PC-9 (cell line): ENCODE measurements around the gene KDM4C. TPM values are rescaled to one million over a fixed set of nuclear protein-coding genes. Genes with fewer than 3 reads are reported as not detected.
"Not testable (repeated sequence)": the region's sequence is repeated elsewhere in the genome, so short reads cannot be mapped to it uniquely, and the experiment has no call there.

ENCODE experiments used
- BruUV-seq: library from RNA; stranded (reverse); fragments of 400-500 nt; replicated peaks from 2 replicates; lab custom pipeline; 2021; lab: Mats Ljungman, UMichigan
- CTCF ChIA-PET: fragments of 300-600 bp; sonication (Branson Sonifier 250); formaldehyde crosslinking; loops from one replicate; lab custom pipeline; 2022; ENCODE audit warnings: antibody characterized with exemption; lab: Charles Lee
- POLR2A ChIA-PET: fragments of 300-600 bp; sonication (Branson Sonifier 250); formaldehyde crosslinking; loops from one replicate; lab custom pipeline; 2022; ENCODE audit warnings: antibody characterized with exemption; ENCODE audit not compliant: unreplicated experiment; lab: Charles Lee
- DNase-seq, 2 experiments: peaks; one replicate each; pipeline versions ENCODE4 v3.0.0 to v3.0.0-alpha.2; 2015 to 2022; ENCODE audit warnings: mixed read lengths in 1 of 2
- H2AFZ ChIP-seq: fragments of 200-600 bp; sonication (generic); 2 replicates; pipeline ENCODE4 v1.8.1; 2017; ENCODE audit warnings: antibody characterized with exemption
- H3F3A ChIP-seq: fragments of 200-600 bp; sonication (generic); 2 replicates; pipeline ENCODE4 v1.8.1; 2017; ENCODE audit warnings: antibody characterized with exemption, mild to moderate bottlenecking, low read depth; ENCODE audit not compliant: insufficient read depth
- H3K27ac ChIP-seq: fragments of 200-600 bp; sonication (generic); 2 replicates; pipeline ENCODE4 v1.6.1; 2016; ENCODE audit warnings: mixed run types
- H3K27me3 ChIP-seq: fragments of 200-600 bp; sonication (generic); 2 replicates; pipeline ENCODE4 v1.6.1; 2016; ENCODE audit warnings: low read depth, mixed run types; ENCODE audit not compliant: insufficient read depth
- H3K36me3 ChIP-seq: fragments of 200-600 bp; sonication (generic); 2 replicates; pipeline ENCODE4 v1.6.1; 2016; ENCODE audit warnings: low read depth, mixed run types
- H3K4me1 ChIP-seq: fragments of 200-600 bp; sonication (generic); replicated peaks from 2 replicates; pipeline ENCODE4 v1.6.1; 2016; ENCODE audit warnings: mixed run types; ENCODE audit not compliant: insufficient read depth
- H3K4me2 ChIP-seq: fragments of 200-600 bp; sonication (generic); 2 replicates; pipeline ENCODE4 v1.6.1; 2017; ENCODE audit warnings: mixed run types
- H3K4me3 ChIP-seq: fragments of 200-600 bp; sonication (generic); 2 replicates; pipeline ENCODE4 v1.6.1; 2016; ENCODE audit warnings: mixed run types
- H3K79me2 ChIP-seq: fragments of 200-600 bp; sonication (generic); 2 replicates; pipeline ENCODE4 v1.6.1; 2017; ENCODE audit warnings: low read depth, mixed run types
- H3K9me2 ChIP-seq: fragments of 200-600 bp; sonication (generic); 2 replicates; pipeline ENCODE4 v1.8.1; 2017; ENCODE audit warnings: mild to moderate bottlenecking; ENCODE audit not compliant: insufficient read depth
- H3K9me3 ChIP-seq: fragments of 200-600 bp; sonication (generic); 2 replicates; pipeline ENCODE4 v1.8.1; 2016; ENCODE audit warnings: low read depth; ENCODE audit not compliant: insufficient read depth
- H4K20me1 ChIP-seq: fragments of 200-600 bp; sonication (generic); 2 replicates; pipeline ENCODE4 v1.8.1; 2017; ENCODE audit not compliant: insufficient read depth
- CTCF ChIP-seq: fragments of 200-600 bp; sonication (generic); conservative IDR thresholded peaks from 2 replicates; pipeline ENCODE4 v1.6.1; 2017; ENCODE audit warnings: mixed run types, antibody characterized with exemption, mild to moderate bottlenecking, moderate library complexity
- EZH2 ChIP-seq: fragments of 200-600 bp; sonication (generic); IDR thresholded peaks from 2 replicates; pipeline ENCODE4 v1.8.0; 2017; ENCODE audit warnings: antibody characterized with exemption, low read depth
- intact Hi-C: fragments of 100-400 bp; cut with micrococcal nuclease; formaldehyde crosslinking; loops from one replicate; pipeline ENCODE4 v1.10.0; 2022; ENCODE audit not compliant: unreplicated experiment
- total RNA-seq: library from RNA; stranded (reverse); gene quantifications from 2 replicates; pipeline ENCODE4 v1.2.3, GENCODE V29; 2021

The KDM4C gene
- total RNA-seq, 1 experiment from 2014 or later, result 12.9 TPM

GRCh38 chr9:6712041-6712440 is 45.7 kb upstream of the KDM4C start:
- Histone ChIP-seq H3K4me3 (no peak overlapping the region), H2AFZ (no peak overlapping the region), H3K79me2 (no peaks in the 10 kb centered on the region), H3K27me3 (no peaks in the 10 kb centered on the region), H3F3A (peaks cover 5% of the 10 kb centered on the region; the same call in 1 of the 2 replicates), H3K9me2 (no peaks in the 10 kb centered on the region), H3K4me1 (no peaks in the 10 kb centered on the region), H3K27ac (no peak overlapping the region), H4K20me1 (no peaks in the 10 kb centered on the region), H3K36me3 (no peaks in the 10 kb centered on the region), H3K4me2 (no peak overlapping the region), H3K9me3 (no peaks in the 10 kb centered on the region)
- no peak for DNase-seq
- POLR2A ChIA-PET, result no interaction called here
- CTCF ChIA-PET, result no interaction called here
- intact Hi-C loops, result no loop called here
- BruUV-seq, result no TSS peak
- TF ChIP-seq CTCF (no peak), EZH2 (no peak)

- POLR2A ChIA-PET, result no interaction called here
- H3K36me3 ChIP-seq, result no peaks in the 10 kb centered on the region
- TF ChIP-seq EZH2 (no peak), CTCF (no peak)
- no peaks in the 10 kb centered on the region for H3K4me1 ChIP-seq
- H3K4me2 ChIP-seq, result no peak overlapping the region
- no peaks in the 10 kb centered on the region for H4K20me1 ChIP-seq
- DNase-seq, result no peak
- BruUV-seq, result no TSS peak
- H3K9me3 ChIP-seq, result no peaks in the 10 kb centered on the region
- H3K27ac ChIP-seq, result no peak overlapping the region
- H2AFZ ChIP-seq, result no peak overlapping the region
- no peaks in the 10 kb centered on the region for H3K79me2 ChIP-seq
- intact Hi-C loops, result no loop called here
- H3K9me2 ChIP-seq, result no peaks in the 10 kb centered on the region
- H3F3A ChIP-seq, result peaks cover 5% of the 10 kb centered on the region; the same call in 1 of the 2 replicates
- no peak overlapping the region for H3K4me3 ChIP-seq
- CTCF ChIA-PET, result no interaction called here
- H3K27me3 ChIP-seq, result no peaks in the 10 kb centered on the region
These were observed 43.6 kb upstream of the KDM4C start for GRCh38 chr9:6714176-6714575.

- intact Hi-C loops, H3K4me1 ChIP-seq, H4K20me1 ChIP-seq, H3K27me3 ChIP-seq, H3F3A ChIP-seq, BruUV-seq, H3K9me2 ChIP-seq, H3K9me3 ChIP-seq, DNase-seq, H3K79me2 ChIP-seq, H3K36me3 ChIP-seq: not testable (repeated sequence)
- H2AFZ ChIP-seq, result peak overlapping the region; percentile 91
- POLR2A ChIA-PET, result interaction anchor here (0.6 kb wide), 3 partner anchors 10 to 1132 kb away, joined by 3 to 4 read pairs (median 4); no protein-coding TSS in a partner anchor
- CTCF ChIA-PET, result interaction anchor here (0.6 to 0.7 kb wide), 2 partner anchors 8 to 24 kb away, joined by 5 to 6 read pairs; no protein-coding TSS in a partner anchor
- H3K4me2 ChIP-seq, result peak overlapping the region; percentile 80
- peak overlapping the region; percentile 71 for H3K27ac ChIP-seq
- peak overlapping the region; percentile 87 for H3K4me3 ChIP-seq
These were observed 42.5 kb upstream of the KDM4C start for GRCh38 chr9:6715153-6715754.
